ENCODE measurements around the gene FAM217A. TPM values are rescaled to one million over a fixed set of nuclear protein-coding genes. Genes with fewer than 3 reads are reported as not detected.

The FAM217A gene
- total and polyA plus RNA-seq, 9 of the 15 experiments (the other 6 are each of a cell fraction or from before 2014, with no cell fraction given): not detected

DNA sequence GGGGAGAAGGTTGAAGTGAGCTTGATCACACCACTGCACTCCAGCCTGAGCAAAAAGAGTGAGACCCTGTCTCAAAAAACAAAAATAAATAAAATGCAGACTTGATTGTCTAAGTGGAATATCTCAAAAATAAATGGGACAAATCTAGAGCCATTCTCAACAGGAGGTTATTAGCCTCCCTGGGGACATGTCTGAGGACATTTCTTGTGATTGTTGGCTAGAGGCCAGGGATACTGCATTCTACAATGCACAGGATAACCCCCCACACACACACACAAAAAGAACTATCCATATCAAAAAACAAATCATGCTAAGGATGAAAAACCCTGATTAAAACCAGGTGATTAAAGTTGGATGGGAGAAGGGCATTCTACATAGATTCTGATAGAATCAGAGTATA, 37.5 kb downstream of the FAM217A start:
- Histone ChIP-seq H3K9ac (ENCODE audit: insufficient read depth in 1 of 2, low read depth in 2 of 2, low read length in 2 of 2) (no peak overlapping the region), H3K4me3 (no peak overlapping the region), H4K20me1 (replicated peaks; ENCODE audit: control insufficient read depth, insufficient read depth, low read length) (no peaks in the 10 kb centered on the region), H3K27me3 (ENCODE audit: control insufficient read depth in 2 of 2, insufficient read depth in 2 of 2, low read length in 2 of 2) (no peaks in the 10 kb centered on the region), H3K9me1 (ENCODE audit: control insufficient read depth, insufficient read depth, low read length) (no peaks in the 10 kb centered on the region), H3K4me2 (ENCODE audit: insufficient read depth, low read length) (no peak overlapping the region), H3K79me2 (ENCODE audit: control insufficient read depth, insufficient read depth, low read length) (peaks cover 68% of the 10 kb centered on the region), H3K36me3 (ENCODE audit: control insufficient read depth, insufficient read depth, low read length) (peaks cover 98% of the 10 kb centered on the region), H3K4me1 (replicated peaks in 1 of 2; ENCODE audit: control insufficient read depth in 2 of 2, insufficient read depth in 2 of 2, low read length in 2 of 2) (no peaks in the 10 kb centered on the region), H3K27ac (ENCODE audit: extremely low read depth, low read depth, low read length) (no peak overlapping the region), H3K9me3 (replicated peaks; ENCODE audit: control insufficient read depth, insufficient read depth, low read depth, low read length) (no peaks in the 10 kb centered on the region), H2AFZ (ENCODE audit: low read depth, low read length) (no peak overlapping the region)
- DNase-seq (ENCODE audit: extremely low read depth in 1 of 4, low spot score in 3 of 4) (no peak), ATAC-seq (no peak), FAIRE-seq (no peak)
- POLR2A ChIA-PET: interaction anchor here (0.9 to 1.4 kb wide), 3 partner anchors 11 to 94 kb away, joined by 3 to 4 read pairs (median 3); partner anchors contain the start of gene ECI2
- in situ Hi-C loops (cut with MboI): no loop called here
- CTCF ChIA-PET (ENCODE audit: low intra/inter-chr PET ratio): no interaction called here
- TF ChIP-seq PHTF2 (CRISPR knock-in tag; IDR thresholded peaks at IDR 0.05) (no peak), ZNF445 (CRISPR knock-in tag; IDR thresholded peaks at IDR 0.05; ENCODE audit: low read depth) (no peak), POLR2A (conservative IDR thresholded peaks at IDR 0.05) (no peak), ZKSCAN1 (IDR thresholded peaks at IDR 0.05; ENCODE audit: low read depth, low read length) (no peak), ZNF707 (CRISPR knock-in tag; conservative IDR thresholded peaks at IDR 0.05) (no peak), NFIC (IDR thresholded peaks at IDR 0.05) (peak; percentile 64)
- BruUV-seq (replicated peaks): no TSS peak
- intact Hi-C loops (cut with micrococcal nuclease): no loop called here

DNA sequence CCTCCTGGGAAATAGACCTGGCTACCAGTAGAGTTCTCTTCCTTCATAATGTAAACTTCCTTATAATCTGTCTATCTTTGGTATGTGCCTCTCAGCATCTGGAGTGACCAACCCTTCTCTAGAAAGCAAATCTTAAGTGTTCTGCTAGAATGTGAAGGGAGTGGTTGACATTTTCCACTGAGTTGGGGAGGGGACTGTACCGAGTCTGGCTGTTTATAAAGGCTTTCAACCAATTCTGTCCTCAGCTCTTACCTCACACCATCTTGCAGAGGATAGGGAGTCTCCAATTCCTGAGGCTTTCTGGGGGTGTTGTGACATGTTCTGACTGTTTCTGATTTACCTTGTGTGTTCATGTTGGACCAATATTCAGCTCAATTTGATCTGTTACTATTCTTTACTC, 39.6 kb downstream of the FAM217A start:
- Histone ChIP-seq H3K4me3 (no peak overlapping the region), H3K9ac (ENCODE audit: insufficient read depth in 1 of 2, low read depth in 2 of 2, low read length in 2 of 2) (no peak overlapping the region), H4K20me1 (replicated peaks; ENCODE audit: control insufficient read depth, insufficient read depth, low read length) (no peaks in the 10 kb centered on the region), H3K79me2 (ENCODE audit: control insufficient read depth, insufficient read depth, low read length) (peaks cover 71% of the 10 kb centered on the region), H3K4me2 (ENCODE audit: insufficient read depth, low read length) (no peak overlapping the region), H3K36me3 (ENCODE audit: control insufficient read depth, insufficient read depth, low read length) (peaks cover 92% of the 10 kb centered on the region), H3K27me3 (ENCODE audit: control insufficient read depth in 2 of 2, insufficient read depth in 2 of 2, low read length in 2 of 2) (no peaks in the 10 kb centered on the region), H3K27ac (ENCODE audit: extremely low read depth, low read depth, low read length) (no peak overlapping the region), H3K4me1 (replicated peaks in 1 of 2; ENCODE audit: control insufficient read depth in 2 of 2, insufficient read depth in 2 of 2, low read length in 2 of 2) (no peaks in the 10 kb centered on the region), H3K9me3 (replicated peaks; ENCODE audit: control insufficient read depth, insufficient read depth, low read depth, low read length) (no peaks in the 10 kb centered on the region), H2AFZ (ENCODE audit: low read depth, low read length) (no peak overlapping the region), H3K9me1 (ENCODE audit: control insufficient read depth, insufficient read depth, low read length) (no peaks in the 10 kb centered on the region)
- ATAC-seq (no peak), FAIRE-seq (no peak), DNase-seq (ENCODE audit: extremely low read depth in 1 of 4, low spot score in 3 of 4) (no peak)
- 95% methylated on average over 1 of the region's 1 CpG for WGBS (ENCODE audit: insufficient coverage, low coverage, missing lambda C conversion rate)
- intact Hi-C loops (cut with micrococcal nuclease): no loop called here
- BruUV-seq (replicated peaks): no TSS peak
- in situ Hi-C loops (cut with MboI): no loop called here
- ChIA-PET POLR2A (interaction anchor here (0.8 to 1.1 kb wide), 5 partner anchors 11 to 567 kb away, joined by 3 to 6 read pairs (median 4); no protein-coding TSS in a partner anchor), CTCF (ENCODE audit: low intra/inter-chr PET ratio) (no interaction called here)
- TF ChIP-seq, protein P1, sequence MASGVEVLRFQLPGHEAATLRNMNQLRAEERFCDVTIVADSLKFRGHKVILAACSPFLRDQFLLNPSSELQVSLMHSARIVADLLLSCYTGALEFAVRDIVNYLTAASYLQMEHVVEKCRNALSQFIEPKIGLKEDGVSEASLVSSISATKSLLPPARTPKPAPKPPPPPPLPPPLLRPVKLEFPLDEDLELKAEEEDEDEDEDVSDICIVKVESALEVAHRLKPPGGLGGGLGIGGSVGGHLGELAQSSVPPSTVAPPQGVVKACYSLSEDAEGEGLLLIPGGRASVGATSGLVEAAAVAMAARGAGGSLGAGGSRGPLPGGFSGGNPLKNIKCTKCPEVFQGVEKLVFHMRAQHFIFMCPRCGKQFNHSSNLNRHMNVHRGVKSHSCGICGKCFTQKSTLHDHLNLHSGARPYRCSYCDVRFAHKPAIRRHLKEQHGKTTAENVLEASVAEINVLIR (CRISPR knock-in tag; IDR thresholded peaks at IDR 0.05): no peak
- TF ChIP-seq, protein P2, sequence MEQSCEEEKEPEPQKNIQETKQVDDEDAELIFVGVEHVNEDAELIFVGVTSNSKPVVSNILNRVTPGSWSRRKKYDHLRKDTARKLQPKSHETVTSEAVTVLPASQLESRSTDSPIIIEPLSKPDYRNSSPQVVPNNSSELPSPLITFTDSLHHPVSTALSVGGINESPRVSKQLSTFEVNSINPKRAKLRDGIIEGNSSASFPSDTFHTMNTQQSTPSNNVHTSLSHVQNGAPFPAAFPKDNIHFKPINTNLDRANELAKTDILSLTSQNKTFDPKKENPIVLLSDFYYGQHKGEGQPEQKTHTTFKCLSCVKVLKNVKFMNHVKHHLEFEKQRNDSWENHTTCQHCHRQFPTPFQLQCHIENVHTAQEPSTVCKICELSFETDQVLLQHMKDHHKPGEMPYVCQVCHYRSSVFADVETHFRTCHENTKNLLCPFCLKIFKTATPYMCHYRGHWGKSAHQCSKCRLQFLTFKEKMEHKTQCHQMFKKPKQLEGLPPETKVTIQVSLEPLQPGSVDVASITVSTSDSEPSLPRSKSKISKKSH (CRISPR knock-in tag; IDR thresholded peaks at IDR 0.05): no peak
- TF ChIP-seq, protein P3, sequence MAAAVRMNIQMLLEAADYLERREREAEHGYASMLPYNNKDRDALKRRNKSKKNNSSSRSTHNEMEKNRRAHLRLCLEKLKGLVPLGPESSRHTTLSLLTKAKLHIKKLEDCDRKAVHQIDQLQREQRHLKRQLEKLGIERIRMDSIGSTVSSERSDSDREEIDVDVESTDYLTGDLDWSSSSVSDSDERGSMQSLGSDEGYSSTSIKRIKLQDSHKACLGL (CRISPR knock-in tag; IDR thresholded peaks at IDR 0.05; ENCODE audit: borderline replicate concordance, poor library complexity, severe bottlenecking): no peak
- no peak for TF ChIP-seq SAFB (IDR thresholded peaks at IDR 0.05; ENCODE audit: borderline replicate concordance, low read depth, low read length)
